ENCODE measurements around the gene RSKR.
A peak's percentile ranks its signal among the peaks of the same experiment; 100 is the strongest.
"Not testable (repeated sequence)": the region's sequence is repeated elsewhere in the genome, so short reads cannot be mapped to it uniquely, and the experiment has no call there.

Gene RSKR, protein sequence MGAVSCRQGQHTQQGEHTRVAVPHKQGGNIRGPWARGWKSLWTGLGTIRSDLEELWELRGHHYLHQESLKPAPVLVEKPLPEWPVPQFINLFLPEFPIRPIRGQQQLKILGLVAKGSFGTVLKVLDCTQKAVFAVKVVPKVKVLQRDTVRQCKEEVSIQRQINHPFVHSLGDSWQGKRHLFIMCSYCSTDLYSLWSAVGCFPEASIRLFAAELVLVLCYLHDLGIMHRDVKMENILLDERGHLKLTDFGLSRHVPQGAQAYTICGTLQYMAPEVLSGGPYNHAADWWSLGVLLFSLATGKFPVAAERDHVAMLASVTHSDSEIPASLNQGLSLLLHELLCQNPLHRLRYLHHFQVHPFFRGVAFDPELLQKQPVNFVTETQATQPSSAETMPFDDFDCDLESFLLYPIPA

GRCh38 chr17:28613931-28614381, at the start of gene RSKR:
RSKR (minus strand) TSS chr17:28614185; CDS start chr17:28614161, 24 bp downstream.
- no peak for DNase-seq

DNA sequence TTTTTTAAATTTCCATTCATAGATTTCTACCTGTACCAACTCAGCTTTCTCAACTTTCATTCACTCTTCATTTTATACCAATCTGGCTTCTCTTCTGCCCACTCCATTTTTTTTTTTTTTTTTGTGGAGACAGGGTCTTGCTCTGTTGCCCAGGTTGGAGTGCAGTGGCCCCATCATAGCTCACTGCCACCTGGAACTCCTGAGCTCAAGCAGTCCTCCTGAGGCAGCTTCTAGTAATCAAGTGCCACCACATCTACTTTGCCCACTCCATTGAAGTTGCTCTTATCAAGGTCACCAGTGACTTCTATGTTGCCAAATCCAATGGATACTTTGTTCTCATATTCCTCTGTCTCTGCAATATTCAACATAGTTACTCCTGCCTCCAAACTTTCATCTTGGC, 49.7 kb upstream of the RSKR start:
- no peak for DNase-seq

DNA sequence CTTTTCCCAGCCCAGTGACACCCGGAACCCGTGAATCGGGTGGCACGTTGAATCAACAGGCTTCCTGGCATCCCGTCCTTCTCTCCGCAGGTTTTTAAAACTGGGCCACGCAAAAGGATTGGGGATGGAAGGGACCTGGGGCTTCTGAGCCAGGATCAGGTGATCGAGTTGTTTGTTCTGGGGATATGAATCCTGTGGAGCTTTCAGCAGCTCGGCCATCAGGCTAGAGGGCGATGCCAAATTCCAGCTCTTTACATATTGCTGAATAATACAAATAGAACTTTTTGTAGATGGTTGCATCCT, 48.5 kb upstream of the RSKR start:
- no peak for DNase-seq

DNA sequence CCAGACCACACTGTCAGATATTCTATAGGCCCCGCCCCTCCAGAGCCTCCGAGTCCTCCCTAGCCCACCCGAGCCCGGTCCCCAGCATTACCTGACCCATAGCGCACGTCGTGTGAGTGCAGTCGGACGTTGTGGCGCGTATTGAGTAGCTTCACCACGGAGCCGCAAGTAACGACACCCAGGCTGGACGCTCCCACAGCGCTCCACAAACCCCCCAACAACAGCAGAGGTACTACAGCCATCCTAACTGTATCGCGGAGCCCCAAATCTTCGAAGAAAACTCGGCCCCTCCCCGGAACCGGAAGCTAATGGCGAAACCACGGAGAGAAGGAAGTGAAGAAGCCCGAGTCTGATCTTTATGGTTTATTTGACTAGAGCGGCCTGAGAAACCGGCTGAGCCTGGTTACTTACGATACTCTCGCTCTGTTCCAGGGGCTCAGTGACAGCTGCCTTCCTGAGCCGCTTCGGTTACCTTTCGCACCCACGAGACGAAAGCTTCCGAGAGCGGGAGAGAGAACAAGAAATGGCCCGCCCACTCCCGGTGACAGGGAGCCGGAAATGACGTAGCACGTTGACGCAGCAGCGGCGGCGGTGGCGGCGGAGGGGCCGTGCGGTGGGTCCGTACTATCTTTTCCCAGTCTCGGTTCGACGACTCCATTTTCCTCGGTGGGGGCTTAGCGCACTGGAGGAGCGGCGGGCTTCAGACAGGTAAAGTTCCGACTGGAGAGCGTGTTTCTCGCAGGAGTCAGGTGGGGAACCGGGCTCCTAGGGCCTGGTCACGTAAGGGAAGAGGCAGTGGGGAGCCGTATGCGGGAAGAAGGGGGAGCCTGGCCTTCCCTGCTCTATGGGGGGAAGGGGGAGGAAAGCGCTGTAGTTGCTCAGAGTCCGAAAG, 47.9 kb upstream of the RSKR start, which contains the start of the genes SDF2 and SUPT6H:
SDF2 (minus strand) TSS at position 272 of the 892 bp plus-strand sequence; CDS start at position 242, 30 bp downstream.
SUPT6H (plus strand) TSS at position 571 of the 892 bp plus-strand sequence. CDS start 11,197 bp downstream, outside the sequence.
- DNase-seq, result peak; percentile 63

DNA sequence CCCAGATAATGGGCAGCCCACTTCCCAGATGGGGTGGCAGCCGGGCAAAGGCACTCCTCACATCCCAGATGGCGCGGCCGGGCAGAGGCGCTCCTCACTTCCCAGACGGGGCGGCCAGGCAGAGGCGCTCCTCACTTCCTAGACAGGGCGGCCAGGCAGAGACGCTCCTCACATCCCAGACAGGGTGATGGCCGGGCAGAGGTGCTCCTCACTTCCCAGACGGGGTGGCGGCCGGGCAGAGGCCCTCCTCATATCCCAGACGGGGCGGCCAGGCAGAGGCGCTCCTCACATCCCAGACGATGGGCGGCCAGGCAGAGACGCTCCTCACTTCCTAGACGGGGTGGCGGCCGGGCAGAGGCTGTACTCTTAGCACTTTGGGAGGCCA, 45.5 kb upstream of the RSKR start:
- not testable (repeated sequence) for DNase-seq

- not testable (repeated sequence) for DNase-seq
Observed at GRCh38 chr17:28658766-28659496, 44.9 kb upstream of the RSKR start.

- DNase-seq, result not testable (repeated sequence)
Observed at GRCh38 chr17:28658342-28658741, 44.4 kb upstream of the RSKR start.

GRCh38 chr17:28657756-28658155, 43.8 kb upstream of the RSKR start:
- no peak for DNase-seq

DNA sequence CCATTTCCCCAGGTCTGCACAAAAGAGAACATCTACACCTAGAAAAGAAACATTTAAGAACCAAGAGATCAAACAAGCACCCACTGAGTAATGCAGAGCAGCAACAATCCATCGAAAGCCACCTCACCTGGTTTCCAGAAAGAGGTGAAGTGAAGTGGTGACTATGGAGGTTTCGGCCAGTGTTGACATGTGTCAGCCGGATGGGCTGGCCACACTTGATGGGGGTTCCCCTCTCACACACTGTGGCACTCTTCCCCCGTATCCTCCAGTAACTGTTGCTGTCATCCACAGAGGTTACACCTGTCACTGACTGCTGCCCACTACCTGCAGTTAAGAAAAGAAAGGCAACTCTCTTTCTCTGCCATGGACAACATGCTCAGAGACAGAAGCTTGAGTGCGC, 41.2 kb upstream of the RSKR start:
- no peak for DNase-seq

- no peak for DNase-seq
Observed at GRCh38 chr17:28648698-28649097, 34.7 kb upstream of the RSKR start.

- DNase-seq, result no peak
Observed at GRCh38 chr17:28646039-28646754, 32.2 kb upstream of the RSKR start.

DNA sequence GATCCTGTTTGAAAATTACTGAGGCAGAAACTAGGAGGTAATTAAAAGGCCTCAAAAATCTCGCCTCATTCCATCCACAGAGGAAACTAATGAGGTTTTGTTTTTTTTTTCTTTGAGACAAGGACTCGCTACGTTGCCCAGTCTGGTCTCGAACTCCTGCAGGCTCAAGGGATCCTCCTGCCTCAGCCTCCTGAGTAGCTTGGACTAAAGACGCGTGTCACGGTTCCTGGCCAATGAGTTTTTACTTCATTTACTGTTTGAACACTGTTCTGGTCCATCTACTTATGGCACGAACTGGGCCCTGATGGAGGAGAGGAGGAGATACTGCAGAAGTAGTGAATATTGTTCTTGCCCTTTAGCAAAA, 31.6 kb upstream of the RSKR start:
- DNase-seq, result no peak

DNA sequence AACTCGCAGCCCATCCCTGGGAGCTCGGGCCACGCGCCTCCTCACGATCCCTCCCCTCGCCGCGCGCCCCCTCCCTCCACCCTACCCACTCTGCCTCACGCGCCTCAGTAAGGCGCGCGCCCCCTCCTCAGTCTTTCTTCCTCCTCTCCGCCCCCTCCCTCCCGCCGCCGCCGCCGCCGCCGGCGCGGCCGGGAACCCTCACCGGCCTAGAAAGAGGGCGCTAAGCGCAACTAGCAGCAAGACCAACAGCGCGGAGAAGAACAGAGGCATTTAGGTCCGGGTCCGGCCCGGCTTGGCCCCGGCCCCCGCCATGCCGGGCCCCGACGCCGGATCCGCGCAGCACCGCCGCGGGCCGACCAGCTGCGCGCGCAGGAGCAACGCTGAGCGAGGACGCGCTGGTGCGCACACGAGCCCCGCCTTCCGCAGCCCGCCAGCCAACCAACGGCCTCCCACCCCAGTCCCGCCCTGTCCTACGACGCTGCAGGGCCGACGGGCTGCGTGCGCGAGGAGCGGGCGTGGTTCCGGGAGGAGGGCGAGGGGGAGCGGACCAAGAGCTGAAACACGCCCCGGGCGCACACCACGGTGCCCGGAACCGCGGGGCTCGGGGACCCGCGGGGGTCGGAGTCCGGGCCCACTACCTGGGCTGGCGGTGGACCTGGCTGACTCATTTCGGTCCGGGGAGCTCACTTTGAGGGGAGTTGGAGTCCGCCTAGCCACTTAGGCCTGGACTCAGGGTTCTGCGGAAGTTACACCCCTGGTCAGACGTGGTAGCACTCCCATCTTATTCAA, 31.0 kb upstream of the RSKR start, which contains the start of gene BLTP2:
BLTP2 (minus strand) TSS at position 372 of the 789 bp plus-strand sequence; CDS start at position 270, 102 bp downstream.
- DNase-seq, result peak; percentile 68

GRCh38 chr17:28643983-28644786, 30.2 kb upstream of the RSKR start:
- DNase-seq, result no peak

DNA sequence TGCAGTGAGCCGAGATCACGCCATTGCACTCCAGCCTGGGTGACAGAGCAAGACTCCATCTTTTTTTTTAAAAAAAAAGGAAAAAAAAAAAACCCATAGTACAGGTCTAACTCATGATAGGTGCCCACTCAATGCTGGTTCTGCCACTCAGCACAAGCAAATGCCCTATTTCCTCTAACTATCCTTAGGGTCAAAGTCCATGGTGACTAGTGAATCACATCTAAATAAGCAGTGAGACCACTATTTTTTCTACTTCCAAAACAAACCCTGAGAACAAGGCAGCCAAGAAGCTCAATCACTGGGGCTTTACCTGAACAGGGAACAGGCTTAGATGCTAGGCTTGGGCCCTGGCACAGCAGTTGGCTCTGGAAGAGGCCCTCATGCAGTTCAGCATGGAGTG, 27.6 kb upstream of the RSKR start:
- DNase-seq, result no peak

DNA sequence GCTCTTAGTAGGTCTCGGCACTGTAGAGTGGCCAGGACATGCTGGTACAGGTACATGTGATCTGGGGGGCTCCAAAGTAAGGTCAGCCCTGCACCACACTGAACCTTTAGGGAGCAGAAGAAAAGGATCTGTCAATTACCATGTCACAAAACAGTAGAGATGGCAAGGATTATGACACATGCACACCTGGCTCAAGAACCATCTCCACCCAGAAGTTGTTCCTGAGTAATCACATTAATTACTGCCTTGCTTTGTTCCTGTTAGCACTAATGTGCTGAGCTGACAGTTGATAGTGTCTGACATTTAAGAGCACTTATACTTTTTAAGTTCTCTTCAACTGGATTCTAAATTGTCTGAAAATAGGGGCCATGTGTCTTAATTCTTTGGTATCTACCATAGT, 21.5 kb upstream of the RSKR start:
- DNase-seq, result no peak

DNA sequence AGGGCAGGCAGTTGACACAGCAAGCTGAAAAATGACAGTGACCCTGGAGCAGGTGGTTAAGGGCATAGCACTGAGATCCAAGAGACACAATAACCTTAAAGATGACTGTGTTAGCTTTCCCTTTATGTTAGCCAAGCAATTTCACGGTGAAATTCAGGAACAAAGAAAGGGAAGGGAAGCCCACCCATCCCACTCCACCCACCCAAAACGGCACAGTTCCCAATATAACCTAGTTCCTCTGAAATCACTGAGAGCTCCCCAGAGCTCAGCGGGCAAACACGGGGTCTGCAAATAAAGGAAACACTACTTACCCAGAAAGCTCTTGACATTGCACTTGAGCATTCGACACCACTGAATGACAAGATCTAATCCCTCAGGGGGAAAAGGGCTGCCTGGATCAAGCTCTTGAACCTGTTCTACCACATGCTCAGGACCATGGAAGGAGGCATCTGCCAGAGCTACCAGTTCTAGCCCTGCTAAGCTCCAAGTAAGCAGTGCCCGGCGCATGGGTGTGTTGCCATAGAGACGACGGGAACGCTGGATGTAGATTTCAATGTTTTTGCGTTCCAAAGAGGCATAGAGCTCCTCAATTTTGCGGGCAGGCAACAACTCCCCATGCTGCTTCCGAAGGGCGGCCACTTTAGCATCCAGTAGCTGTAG, 20.4 kb upstream of the RSKR start:
- DNase-seq, result no peak

- no peak for DNase-seq
Observed at GRCh38 chr17:28626818-28627217, 12.8 kb upstream of the RSKR start.

GRCh38 chr17:28624148-28624547, 10.2 kb upstream of the RSKR start:
- DNase-seq, result no peak

- no peak for DNase-seq
Observed at GRCh38 chr17:28623696-28624095, 9.7 kb upstream of the RSKR start.

Data from NCI-H1417 treated with DMSO at 0.1 percent for 48 hours (cell line).